SU-DHL-6 (cell line): ENCODE measurements around the gene MMP24.
"Not testable (repeated sequence)": the region's sequence is repeated elsewhere in the genome, so short reads cannot be mapped to it uniquely, and the experiment has no call there.

Source experiments
- H2AFZ ChIP-seq: fragments of 200-600 bp; sonication (generic); 2 replicates; pipeline ENCODE4 v1.6.1; 2014; ENCODE audit warnings: low read depth, mild to moderate bottlenecking, moderate library complexity, mixed read lengths, antibody characterized with exemption, low read length; ENCODE audit not compliant: severe bottlenecking
- H3F3A ChIP-seq: fragments of 200-600 bp; shearing (Covaris generic); 2 replicates; pipeline ENCODE4 v1.6.0; 2016; ENCODE audit warnings: antibody characterized with exemption, mild to moderate bottlenecking; ENCODE audit not compliant: insufficient read depth
- H3K27ac ChIP-seq: fragments of 200-600 bp; sonication (generic); 2 replicates; pipeline ENCODE4 v1.5.1; 2016; ENCODE audit warnings: low read depth, mild to moderate bottlenecking, low read length, moderate library complexity, mixed read lengths
- H3K27me3 ChIP-seq: fragments of 200-600 bp; sonication (generic), shearing (Covaris generic); 2 replicates; pipeline ENCODE4 v1.6.0; 2014; ENCODE audit warnings: mild to moderate bottlenecking, low read length
- H3K36me3 ChIP-seq: fragments of 200-600 bp; sonication (generic); 2 replicates; pipeline ENCODE4 v1.6.1; 2014; ENCODE audit warnings: mild to moderate bottlenecking, low read length, mixed read lengths
- H3K4me2 ChIP-seq: fragments of 300-600, 200-600 bp; shearing (Covaris generic), sonication (generic); 2 replicates; pipeline ENCODE4 v1.6.0; 2014; ENCODE audit warnings: low read length, low read depth, mild to moderate bottlenecking; ENCODE audit not compliant: poor library complexity, severe bottlenecking
- H3K4me3 ChIP-seq: fragments of 200-600 bp; sonication (generic); 2 replicates; pipeline ENCODE4 v1.5.1; 2014; ENCODE audit warnings: antibody characterized with exemption, low read length, mild to moderate bottlenecking, mixed read lengths; ENCODE audit not compliant: insufficient read depth, poor library complexity, severe bottlenecking
- H3K79me2 ChIP-seq: fragments of 200-600 bp; sonication (generic); 2 replicates; pipeline ENCODE4 v1.6.1; 2014; ENCODE audit warnings: mild to moderate bottlenecking, low read length, moderate library complexity; ENCODE audit not compliant: insufficient read depth
- H3K9ac ChIP-seq: fragments of 200-600 bp; sonication (generic); 2 replicates; pipeline ENCODE4 v1.7.0; 2014; ENCODE audit warnings: mild to moderate bottlenecking, low read length
- H3K9me2 ChIP-seq: fragments of 200-600 bp; sonication (generic); replicated peaks from 2 replicates; pipeline ENCODE4 v1.6.1; 2014; ENCODE audit warnings: low read length; ENCODE audit not compliant: insufficient read depth
- H3K9me3 ChIP-seq: fragments of 200-600 bp; sonication (generic); 2 replicates; pipeline ENCODE4 v1.6.1; 2014; ENCODE audit warnings: low read length, mixed read lengths; ENCODE audit not compliant: insufficient read depth
- H4K20me1 ChIP-seq: fragments of 200-600 bp; sonication (generic); 2 replicates; pipeline ENCODE4 v1.6.1; 2014; ENCODE audit warnings: low read depth, mild to moderate bottlenecking, antibody characterized with exemption, low read length, moderate library complexity, mixed read lengths
- EZH2phosphoT487 ChIP-seq: fragments of 200-600 bp; sonication (generic), shearing (Covaris generic); conservative IDR thresholded peaks from 2 replicates; pipeline ENCODE4 v1.6.1; 2018; ENCODE audit warnings: mild to moderate bottlenecking, antibody characterized with exemption, low read length, moderate library complexity, mixed read lengths
- TF ChIP-seq, protein P1 (sequence below): fragments of 200-600 bp; sonication (generic); IDR thresholded peaks from one replicate; pipeline ENCODE4 v1.5.1; 2017; ENCODE audit warnings: antibody characterized with exemption, mild to moderate bottlenecking, low read length, moderate library complexity; ENCODE audit not compliant: insufficient read depth, poor library complexity, severe bottlenecking

The MMP24 gene

DNA sequence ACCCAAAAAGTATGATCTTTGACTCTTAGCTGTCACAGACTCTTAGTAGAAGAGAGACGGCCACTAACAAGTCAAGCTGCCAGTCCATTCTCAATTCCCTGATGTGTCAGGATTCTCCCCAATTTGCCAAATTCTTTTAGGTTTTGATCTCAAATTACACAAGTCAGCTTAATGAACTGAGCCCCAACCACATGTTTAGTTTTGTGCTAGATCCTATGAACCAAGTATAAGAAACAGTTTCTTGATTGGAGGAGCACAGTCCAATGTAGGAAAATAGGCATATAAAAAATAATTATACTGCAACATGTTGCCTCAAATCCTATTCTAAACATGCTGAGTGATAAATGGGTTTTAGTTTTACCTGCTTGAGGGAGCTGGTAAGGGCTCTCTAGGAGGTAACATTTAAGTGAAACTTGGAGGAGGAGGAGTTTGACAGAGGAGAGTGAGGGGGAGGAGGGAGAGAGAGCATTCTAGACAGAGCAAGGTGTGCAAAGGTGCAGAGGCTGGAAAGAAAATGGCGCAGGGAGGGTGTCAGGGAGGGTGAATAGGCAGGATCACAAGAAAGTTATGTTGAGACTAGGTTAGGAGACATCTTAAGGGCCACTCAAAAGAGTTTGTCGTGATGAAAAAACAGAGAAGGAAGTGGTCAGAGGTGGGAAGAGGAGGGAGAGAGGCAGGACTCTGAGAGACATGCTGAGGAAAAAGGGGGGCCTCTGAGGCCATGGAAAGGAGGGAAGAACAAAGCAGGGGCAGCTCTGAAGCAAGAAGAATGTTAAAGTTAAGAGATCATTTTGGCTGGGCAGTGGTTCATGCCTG, 88.5 kb downstream of the MMP24 start:
- no peaks in the 10 kb centered on the region for H3K9me3 ChIP-seq
- no peak overlapping the region for H2AFZ ChIP-seq
- TF ChIP-seq EZH2phosphoT487 = no peak
- TF ChIP-seq, protein P1, sequence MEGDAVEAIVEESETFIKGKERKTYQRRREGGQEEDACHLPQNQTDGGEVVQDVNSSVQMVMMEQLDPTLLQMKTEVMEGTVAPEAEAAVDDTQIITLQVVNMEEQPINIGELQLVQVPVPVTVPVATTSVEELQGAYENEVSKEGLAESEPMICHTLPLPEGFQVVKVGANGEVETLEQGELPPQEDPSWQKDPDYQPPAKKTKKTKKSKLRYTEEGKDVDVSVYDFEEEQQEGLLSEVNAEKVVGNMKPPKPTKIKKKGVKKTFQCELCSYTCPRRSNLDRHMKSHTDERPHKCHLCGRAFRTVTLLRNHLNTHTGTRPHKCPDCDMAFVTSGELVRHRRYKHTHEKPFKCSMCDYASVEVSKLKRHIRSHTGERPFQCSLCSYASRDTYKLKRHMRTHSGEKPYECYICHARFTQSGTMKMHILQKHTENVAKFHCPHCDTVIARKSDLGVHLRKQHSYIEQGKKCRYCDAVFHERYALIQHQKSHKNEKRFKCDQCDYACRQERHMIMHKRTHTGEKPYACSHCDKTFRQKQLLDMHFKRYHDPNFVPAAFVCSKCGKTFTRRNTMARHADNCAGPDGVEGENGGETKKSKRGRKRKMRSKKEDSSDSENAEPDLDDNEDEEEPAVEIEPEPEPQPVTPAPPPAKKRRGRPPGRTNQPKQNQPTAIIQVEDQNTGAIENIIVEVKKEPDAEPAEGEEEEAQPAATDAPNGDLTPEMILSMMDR = no peak
- no peak overlapping the region for H3K4me2 ChIP-seq
- no peaks in the 10 kb centered on the region for H3K27me3 ChIP-seq
- no peaks in the 10 kb centered on the region for H3K36me3 ChIP-seq
- H4K20me1 ChIP-seq = no peaks in the 10 kb centered on the region
- H3K4me3 ChIP-seq = no peak overlapping the region
- no peaks in the 10 kb centered on the region for H3K79me2 ChIP-seq
- H3K9ac ChIP-seq = no peak overlapping the region
- no peaks in the 10 kb centered on the region for H3F3A ChIP-seq
- no peaks in the 10 kb centered on the region for H3K9me2 ChIP-seq
- no peak overlapping the region for H3K27ac ChIP-seq

DNA sequence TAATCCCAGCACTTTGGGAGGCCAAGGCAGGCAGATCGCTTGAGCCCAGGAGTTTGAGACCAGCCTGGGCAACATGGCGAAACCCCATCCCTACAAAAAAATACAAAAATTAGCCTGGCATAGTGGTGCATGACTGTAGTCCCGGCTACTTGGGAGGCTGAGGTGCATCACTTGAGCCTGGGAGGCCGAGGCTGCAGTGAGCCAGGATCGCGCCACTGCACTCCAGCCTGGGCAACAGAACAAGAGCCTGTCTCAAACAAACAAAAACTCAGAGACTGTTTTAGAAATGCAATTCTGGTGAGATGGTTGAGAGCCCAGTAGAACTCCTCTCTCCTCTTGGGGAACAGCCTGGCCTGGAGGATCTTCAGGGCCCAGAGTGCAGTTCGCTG, 89.1 kb downstream of the MMP24 start:
- H3K27ac ChIP-seq, H3K36me3 ChIP-seq, H4K20me1 ChIP-seq, H3K4me2 ChIP-seq, H3F3A ChIP-seq, H3K9me3 ChIP-seq, H2AFZ ChIP-seq, H3K9ac ChIP-seq, H3K4me3 ChIP-seq, H3K79me2 ChIP-seq, H3K27me3 ChIP-seq, H3K9me2 ChIP-seq: not testable (repeated sequence)

DNA sequence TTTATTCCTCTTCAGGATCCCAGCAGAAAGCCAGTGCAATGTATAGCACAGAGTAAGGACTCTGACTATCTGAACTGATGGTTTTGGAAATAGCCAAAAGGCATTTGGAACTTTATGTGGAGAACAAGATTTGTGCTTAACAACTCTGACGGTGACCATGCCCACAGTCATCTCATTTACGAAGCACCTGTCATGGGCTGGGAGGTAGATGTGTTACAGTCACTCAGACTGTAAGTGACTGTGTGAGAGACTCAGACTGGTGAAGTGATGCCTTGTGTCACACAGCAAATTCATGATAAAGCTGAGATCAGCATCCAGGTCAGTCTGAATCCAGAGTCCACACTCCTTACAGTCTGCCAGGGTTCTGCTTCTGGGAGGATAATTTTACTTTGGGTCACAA, 89.6 kb downstream of the MMP24 start:
- Histone ChIP-seq H3K9ac (no peak overlapping the region), H2AFZ (no peak overlapping the region), H3K9me3 (no peaks in the 10 kb centered on the region), H3F3A (no peaks in the 10 kb centered on the region), H3K27ac (no peak overlapping the region), H3K4me2 (no peak overlapping the region), H4K20me1 (no peaks in the 10 kb centered on the region), H3K36me3 (no peaks in the 10 kb centered on the region), H3K27me3 (no peaks in the 10 kb centered on the region), H3K79me2 (no peaks in the 10 kb centered on the region), H3K9me2 (no peaks in the 10 kb centered on the region), H3K4me3 (no peak overlapping the region)
- TF ChIP-seq EZH2phosphoT487 = no peak
- TF ChIP-seq, protein P1 = no peak

DNA sequence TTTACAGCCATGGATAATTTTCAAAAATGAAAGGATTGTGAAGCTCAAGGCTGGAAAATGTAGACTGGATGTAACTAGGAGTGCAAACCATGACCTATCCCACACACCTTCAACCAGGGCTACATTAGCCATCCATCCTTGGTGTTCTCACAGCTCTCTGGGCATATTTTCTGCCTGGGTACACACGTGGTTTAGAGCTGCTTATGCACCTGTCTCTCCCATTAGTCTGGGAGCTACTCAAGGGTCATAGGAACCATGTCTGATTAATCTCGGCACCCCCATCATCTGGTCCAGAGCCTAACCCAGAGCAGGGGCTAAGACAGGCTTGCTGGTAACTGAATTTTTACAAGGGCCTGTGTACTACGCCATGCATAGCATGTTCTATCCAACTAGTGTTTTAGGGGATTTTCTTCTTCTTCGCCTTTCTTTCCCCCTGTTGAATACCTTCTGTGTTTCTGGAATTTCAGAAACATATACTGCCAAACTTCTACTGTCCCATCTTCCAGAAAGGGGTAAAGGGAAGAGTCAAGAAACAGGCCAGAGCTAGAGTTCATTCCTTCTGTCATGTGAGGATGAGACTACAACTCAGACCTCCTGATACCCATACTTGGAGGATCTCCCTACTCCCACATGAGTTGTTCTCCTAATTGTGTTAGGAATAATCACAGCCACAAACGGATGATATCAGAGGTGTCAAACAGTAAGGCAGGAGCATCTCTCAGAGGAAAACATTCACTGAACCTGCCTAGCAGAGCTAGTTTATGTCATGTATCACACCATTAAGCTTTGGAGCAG, 91.1 kb downstream of the MMP24 start:
- H3K79me2 ChIP-seq = no peaks in the 10 kb centered on the region

More for the DNA sequence above, 91.1 kb downstream of the MMP24 start:
- Histone ChIP-seq H3K36me3 (no peaks in the 10 kb centered on the region), H3F3A (no peaks in the 10 kb centered on the region), H2AFZ (no peak overlapping the region), H3K9ac (no peak overlapping the region), H3K4me2 (no peak overlapping the region), H4K20me1 (no peaks in the 10 kb centered on the region), H3K4me3 (no peak overlapping the region), H3K9me3 (no peaks in the 10 kb centered on the region), H3K27ac (no peak overlapping the region), H3K27me3 (no peaks in the 10 kb centered on the region), H3K9me2 (no peaks in the 10 kb centered on the region)
- no peak for TF ChIP-seq EZH2phosphoT487
- TF ChIP-seq, protein P1 = no peak
